Brain microvascular endothelial cell (primary cell): ENCODE results near the gene FN3KRP.

Experiments
- DNase-seq: peaks from one replicate; pipeline ENCODE4 v3.0.0-alpha.2; 2020
- H3K27ac ChIP-seq: fragments of 250-450 bp; sonication (Bioruptor Pico); 2 replicates; pipeline ENCODE4 v1.5.1; 2020; ENCODE audit warnings: mild to moderate bottlenecking, moderate library complexity
- H3K27me3 ChIP-seq: fragments of 250-450 bp; sonication (Bioruptor Pico); replicated peaks from 2 replicates; pipeline ENCODE4 v1.5.1; 2020; ENCODE audit warnings: mild to moderate bottlenecking
- H3K36me3 ChIP-seq: fragments of 250-450 bp; sonication (Bioruptor Pico); replicated peaks from 2 replicates; pipeline ENCODE4 v1.5.1; 2020; ENCODE audit warnings: mild to moderate bottlenecking
- H3K4me3 ChIP-seq: 2 replicates; pipeline ENCODE4 v1.5.1; 2011; ENCODE audit warnings: low read depth, mild to moderate bottlenecking, control low read depth, low read length, moderate library complexity
- CTCF ChIP-seq: IDR thresholded peaks from 2 replicates; pipeline ENCODE4 v1.5.1; 2011; ENCODE audit warnings: low read depth, mild to moderate bottlenecking, moderate library complexity, low read length, control low read depth, inconsistent platforms; ENCODE audit errors: missing control alignments
- in situ Hi-C: cut with HindIII; loops from 2 replicates; pipeline ENCODE4 v1.10.0; 2017; ENCODE audit warnings: low sequenced_read_pairs, low pct_ligation_motif_present

Gene FN3KRP

DNA sequence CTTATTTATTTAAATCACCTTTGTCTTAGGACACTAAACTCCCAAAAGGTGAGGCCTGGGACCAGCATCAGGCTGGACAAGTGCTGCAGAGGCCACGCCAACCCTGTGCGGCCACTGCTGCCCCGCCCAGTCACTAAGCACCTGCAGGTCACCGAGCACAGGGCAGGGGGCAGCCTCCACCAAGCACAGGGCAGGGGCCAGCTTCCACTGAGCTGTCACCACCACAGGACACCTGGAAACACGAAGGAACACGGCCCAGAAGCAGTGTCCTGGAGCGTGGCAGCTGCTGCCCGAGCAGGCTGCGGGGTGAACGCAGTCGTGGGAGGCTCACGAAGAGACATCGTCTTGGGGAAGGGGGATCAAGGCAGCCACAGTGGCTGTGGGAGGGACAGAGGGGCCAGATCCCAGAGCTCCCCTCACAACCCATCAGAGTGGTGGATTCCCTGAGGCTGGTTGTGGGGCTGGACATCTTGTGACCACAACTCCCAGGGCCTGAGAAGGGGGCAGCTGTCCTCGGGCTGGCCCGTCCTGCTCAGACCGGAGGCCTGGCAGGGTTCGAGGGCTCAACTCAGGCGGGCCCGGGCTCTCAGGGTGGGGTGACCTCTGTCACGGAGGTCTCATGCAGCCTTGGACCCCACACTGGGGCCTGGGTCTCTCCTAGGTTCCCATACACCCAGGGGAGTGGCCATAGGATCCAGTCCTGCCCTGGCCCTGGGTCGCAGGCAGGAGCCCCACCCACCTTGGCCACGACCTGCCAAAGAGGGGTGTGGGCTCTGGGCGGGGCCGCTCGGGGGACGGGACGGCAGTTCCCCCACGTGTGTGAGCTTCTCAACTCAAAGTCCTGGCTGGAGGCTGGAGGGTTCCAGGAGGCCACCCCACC, 36.7 kb upstream of the FN3KRP start:
- no peak overlapping the region for H3K27ac ChIP-seq
- no peaks in the 10 kb centered on the region for H3K27me3 ChIP-seq
- in situ Hi-C loops = no loop called here
- TF ChIP-seq CTCF = no peak
- DNase-seq = no peak
- no peak overlapping the region for H3K4me3 ChIP-seq
- H3K36me3 ChIP-seq = no peaks in the 10 kb centered on the region

DNA sequence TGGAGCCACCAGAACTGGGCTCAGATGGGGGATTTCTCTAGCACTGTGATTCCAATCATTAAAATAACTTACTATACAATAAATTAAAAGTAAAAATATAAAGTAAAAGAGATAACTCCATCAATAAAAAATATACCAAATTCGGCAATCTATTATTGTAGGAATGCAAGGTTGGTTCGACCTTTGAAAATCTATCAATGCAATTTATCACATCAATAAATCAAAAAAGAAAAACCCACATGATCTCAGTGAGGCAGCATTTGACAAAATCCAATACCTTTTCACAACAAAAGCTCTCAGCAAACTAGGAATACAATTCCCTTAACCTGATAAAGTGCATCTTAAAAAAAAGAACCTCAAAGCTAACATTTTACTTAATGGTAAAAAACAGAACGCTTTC, 35.0 kb upstream of the FN3KRP start:
- no peaks in the 10 kb centered on the region for H3K27me3 ChIP-seq

DNA sequence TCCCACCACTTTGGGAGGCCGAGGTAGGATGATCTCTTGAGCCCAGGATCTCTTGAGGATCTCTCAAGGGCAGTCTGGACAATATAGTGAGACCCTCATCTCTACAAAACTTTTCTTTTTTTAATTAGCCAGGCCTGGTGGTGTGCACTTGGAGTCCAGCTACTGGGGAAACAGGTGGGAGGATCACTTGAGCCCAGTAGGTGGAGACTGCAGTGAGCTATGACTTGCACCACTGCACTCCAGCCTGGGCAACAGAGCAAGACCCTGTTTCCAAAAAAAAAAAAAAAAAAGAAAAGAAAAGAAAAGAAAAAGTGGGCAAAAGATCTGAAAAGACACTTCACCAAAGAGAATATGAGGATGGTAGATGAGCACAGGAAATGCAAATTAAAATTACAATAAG, 33.0 kb upstream of the FN3KRP start:
- Histone ChIP-seq H3K36me3 (no peaks in the 10 kb centered on the region), H3K27me3 (no peaks in the 10 kb centered on the region), H3K4me3 (no peak overlapping the region), H3K27ac (no peak overlapping the region)
- no peak for DNase-seq
- TF ChIP-seq CTCF = no peak
- in situ Hi-C loops = no loop called here

More for the DNA sequence above, 35.0 kb upstream of the FN3KRP start:
- H3K36me3 ChIP-seq = no peaks in the 10 kb centered on the region
- TF ChIP-seq CTCF = no peak
- H3K27ac ChIP-seq = no peak overlapping the region
- DNase-seq = no peak
- in situ Hi-C loops = no loop called here
- no peak overlapping the region for H3K4me3 ChIP-seq

DNA sequence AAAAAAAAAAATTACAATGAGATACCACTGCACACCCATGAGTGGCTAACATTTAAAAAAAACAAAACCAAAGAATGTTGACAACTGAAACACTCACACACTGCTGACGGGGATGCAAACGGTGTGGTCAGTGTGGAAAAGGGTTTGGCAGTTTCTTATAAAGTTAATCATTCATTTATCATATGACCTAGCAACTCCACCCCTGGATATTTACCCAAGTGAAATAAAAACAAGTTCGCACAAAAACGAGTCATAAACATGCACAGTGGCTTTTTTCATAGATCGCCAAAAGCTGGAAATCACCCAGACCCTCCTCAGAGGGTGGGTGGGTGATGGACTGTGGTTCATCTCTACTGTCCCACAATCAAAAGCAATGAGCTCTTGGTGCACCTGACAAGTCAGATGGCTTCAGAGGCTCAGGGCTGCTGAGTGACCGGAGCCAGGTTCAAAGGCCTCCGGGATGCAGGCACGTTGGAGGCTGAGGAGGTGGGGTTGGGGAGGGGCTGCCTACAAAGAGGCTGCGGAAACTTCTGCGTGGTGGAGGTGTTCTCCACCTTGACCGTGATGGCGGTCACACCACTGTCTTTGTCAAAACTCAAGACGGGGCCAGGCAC, 32.2 kb upstream of the FN3KRP start:
- no peaks in the 10 kb centered on the region for H3K27me3 ChIP-seq
- in situ Hi-C loops = no loop called here
- H3K36me3 ChIP-seq = no peaks in the 10 kb centered on the region
- no peak overlapping the region for H3K27ac ChIP-seq
- no peak for TF ChIP-seq CTCF
- no peak overlapping the region for H3K4me3 ChIP-seq
- DNase-seq = no peak

DNA sequence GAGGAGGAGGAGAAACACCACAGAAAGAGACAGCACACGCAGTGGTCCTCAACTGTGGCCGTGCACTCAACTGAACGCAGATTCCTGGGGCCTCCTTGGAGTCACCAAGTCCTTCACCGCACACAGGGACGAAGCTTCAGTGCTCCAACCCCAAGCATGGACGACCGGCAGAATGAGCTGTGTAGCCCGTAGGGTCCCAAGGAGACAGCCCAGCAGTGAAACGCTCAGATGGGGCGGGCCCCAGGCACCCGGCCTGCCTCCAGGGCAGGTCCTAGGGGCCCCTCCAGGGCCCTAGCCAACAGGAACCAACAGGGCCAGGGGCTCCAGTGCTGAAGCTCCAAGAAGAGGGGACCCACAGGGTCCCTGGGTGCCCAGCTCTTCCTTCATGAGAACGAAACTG, 31.2 kb upstream of the FN3KRP start:
- Histone ChIP-seq H3K27me3 (no peaks in the 10 kb centered on the region), H3K4me3 (no peak overlapping the region), H3K36me3 (no peaks in the 10 kb centered on the region), H3K27ac (no peak overlapping the region)
- no peak for TF ChIP-seq CTCF
- in situ Hi-C loops = no loop called here
- DNase-seq = no peak
